Neural cell (in vitro differentiated cells): ENCODE measurements around the gene SECISBP2. TPM values are rescaled to one million over a fixed set of nuclear protein-coding genes. Genes with fewer than 3 reads are reported as not detected.

ENCODE experiments used
- H2AFZ ChIP-seq: fragments of 200-600, 300-800 bp; sonication (generic), shearing (Covaris generic); 2 replicates; pipeline ENCODE4 v1.6.0; 2014; ENCODE audit warnings: low read depth, mild to moderate bottlenecking, antibody characterized with exemption, low read length, moderate library complexity
- H3F3A ChIP-seq: fragments of 200-600 bp; shearing (Covaris generic); 2 replicates; pipeline ENCODE4 v1.6.1; 2016; ENCODE audit warnings: mild to moderate bottlenecking, moderate library complexity, mixed read lengths, antibody characterized with exemption, low read length; ENCODE audit not compliant: insufficient read depth, poor library complexity, severe bottlenecking
- H3K27ac ChIP-seq: fragments of 200-600, 300-800 bp; sonication (generic), shearing (Covaris generic); 2 replicates; pipeline ENCODE4 v1.5.1; 2014; ENCODE audit warnings: mild to moderate bottlenecking, low read length, moderate library complexity
- H3K27me3 ChIP-seq: fragments of 300-800, 200-600 bp; sonication (generic), shearing (Covaris generic); 2 replicates; pipeline ENCODE4 v1.6.0; 2014; ENCODE audit warnings: mild to moderate bottlenecking, low read depth, low read length, moderate library complexity; ENCODE audit not compliant: insufficient read depth
- H3K36me3 ChIP-seq: fragments of 300-800, 200-600 bp; sonication (generic), shearing (Covaris generic); 2 replicates; pipeline ENCODE4 v1.5.1; 2014; ENCODE audit warnings: mild to moderate bottlenecking, antibody characterized with exemption, low read length, moderate library complexity; ENCODE audit not compliant: insufficient read depth
- H3K4me2 ChIP-seq: fragments of 300-800, 200-600 bp; sonication (generic), shearing (Covaris generic); 2 replicates; pipeline ENCODE4 v1.6.0; 2014; ENCODE audit warnings: mild to moderate bottlenecking, low read length
- H3K4me3 ChIP-seq: fragments of 300-800, 200-600 bp; sonication (generic), shearing (Covaris generic); 2 replicates; pipeline ENCODE4 v1.5.1; 2014; ENCODE audit warnings: mild to moderate bottlenecking, low read length, moderate library complexity
- H3K79me2 ChIP-seq: fragments of 200-600 bp; shearing (Covaris generic); replicated peaks from 2 replicates; pipeline ENCODE4 v1.6.0; 2014; ENCODE audit warnings: mild to moderate bottlenecking, low read length, moderate library complexity; ENCODE audit not compliant: insufficient read depth
- H3K9ac ChIP-seq: fragments of 300-800, 200-600 bp; sonication (generic), shearing (Covaris generic); 2 replicates; pipeline ENCODE4 v1.6.1; 2016; ENCODE audit warnings: mild to moderate bottlenecking, low read length, mixed read lengths
- H3K9me2 ChIP-seq: fragments of 200-600 bp; shearing (Covaris generic); 2 replicates; pipeline ENCODE4 v1.6.1; 2016; ENCODE audit warnings: mild to moderate bottlenecking, low read length, mixed read lengths; ENCODE audit not compliant: insufficient read depth
- H3K9me3 ChIP-seq: fragments of 200-600, 300-800 bp; sonication (generic), shearing (Covaris generic); 2 replicates; pipeline ENCODE4 v1.6.1; 2016; ENCODE audit warnings: mild to moderate bottlenecking, mixed run types, low read length, moderate library complexity, mixed read lengths
- H4K20me1 ChIP-seq: fragments of 200-600 bp; shearing (Covaris generic); 2 replicates; pipeline ENCODE4 v1.6.1; 2016; ENCODE audit warnings: mild to moderate bottlenecking, mixed run types; ENCODE audit not compliant: insufficient read depth
- CTCF ChIP-seq: fragments of 450-650 bp; IDR thresholded peaks from 2 replicates; pipeline ENCODE4 v1.5.1; 2014; ENCODE audit warnings: antibody characterized with exemption, mild to moderate bottlenecking, moderate library complexity; ENCODE audit not compliant: poor library complexity, severe bottlenecking
- EP300 ChIP-seq: fragments of 450-650 bp; conservative IDR thresholded peaks from 2 replicates; pipeline ENCODE4 v1.6.1; 2014; ENCODE audit warnings: antibody characterized with exemption, mild to moderate bottlenecking, moderate library complexity; ENCODE audit not compliant: poor library complexity, severe bottlenecking
- EZH2 ChIP-seq: fragments of 200-600, 300-800 bp; shearing (Covaris generic), sonication (generic); IDR thresholded peaks from 2 replicates; pipeline ENCODE4 v1.6.1; 2014; ENCODE audit warnings: antibody characterized with exemption, low read length, borderline replicate concordance, mild to moderate bottlenecking; ENCODE audit not compliant: insufficient read depth, poor library complexity, severe bottlenecking
- MXI1 ChIP-seq: fragments of 450-650 bp; conservative IDR thresholded peaks from 2 replicates; pipeline ENCODE4 v1.6.1; 2014; ENCODE audit warnings: antibody characterized with exemption, mild to moderate bottlenecking; ENCODE audit not compliant: poor library complexity, severe bottlenecking
- POLR2AphosphoS5 ChIP-seq: IDR thresholded peaks from 2 replicates; pipeline ENCODE4 v1.6.1; 2012
- RAD21 ChIP-seq: fragments of 450-650 bp; conservative IDR thresholded peaks from 2 replicates; pipeline ENCODE4 v1.6.1; 2014; ENCODE audit warnings: antibody characterized with exemption, mild to moderate bottlenecking, moderate library complexity
- REST ChIP-seq: IDR thresholded peaks from 2 replicates; pipeline ENCODE4 v1.6.1; 2012; ENCODE audit warnings: borderline replicate concordance
- SMC3 ChIP-seq: fragments of 450-650 bp; conservative IDR thresholded peaks from 2 replicates; pipeline ENCODE4 v1.6.1; 2014; ENCODE audit warnings: antibody characterized with exemption, mild to moderate bottlenecking, moderate library complexity; ENCODE audit not compliant: poor library complexity
- TAF1 ChIP-seq: IDR thresholded peaks from 2 replicates; pipeline ENCODE4 v1.6.1; 2012; ENCODE audit warnings: low read depth
- polyA plus RNA-seq: library from polyadenylated mRNA; depleted of rRNA; stranded (reverse); fragments of >200 nt; gene quantifications from 2 replicates; pipeline ENCODE4 v1.2.3, GENCODE V29; 2014

Gene SECISBP2
- polyA plus RNA-seq, 1 donor from 2014 or later = 121 TPM

- Histone ChIP-seq H3K9ac (no peak overlapping the region), H2AFZ (no peak overlapping the region), H3K27me3 (no peaks in the 10 kb centered on the region), H3K36me3 (peaks cover 11% of the 10 kb centered on the region), H3K27ac (no peak overlapping the region), H3K79me2 (no peaks in the 10 kb centered on the region), H3F3A (no peaks in the 10 kb centered on the region), H3K4me3 (no peak overlapping the region), H3K9me3 (no peaks in the 10 kb centered on the region), H4K20me1 (no peaks in the 10 kb centered on the region), H3K9me2 (no peaks in the 10 kb centered on the region), H3K4me2 (no peak overlapping the region)
- TF ChIP-seq EZH2 = no peak
- TF ChIP-seq MXI1 = no peak
- TF ChIP-seq POLR2AphosphoS5 = no peak
- TF ChIP-seq CTCF = no peak
- TF ChIP-seq SMC3 = no peak
- TF ChIP-seq EP300 = no peak
- TF ChIP-seq REST = no peak
- TF ChIP-seq TAF1 = no peak
- TF ChIP-seq RAD21 = no peak
These were observed 45.8 kb downstream of the SECISBP2 start for GRCh38 chr9:89363921-89364665.

- Histone ChIP-seq H3K79me2 (no peaks in the 10 kb centered on the region), H3K27me3 (no peaks in the 10 kb centered on the region), H3K27ac (no peak overlapping the region), H3K9ac (no peak overlapping the region), H3K9me3 (no peaks in the 10 kb centered on the region), H3K9me2 (no peaks in the 10 kb centered on the region), H3K4me3 (no peak overlapping the region), H3K36me3 (peaks cover 9% of the 10 kb centered on the region), H3K4me2 (no peak overlapping the region), H2AFZ (no peak overlapping the region), H4K20me1 (no peaks in the 10 kb centered on the region), H3F3A (no peaks in the 10 kb centered on the region)
- TF ChIP-seq SMC3 (no peak), POLR2AphosphoS5 (no peak), EZH2 (no peak), CTCF (no peak), TAF1 (no peak), RAD21 (no peak), REST (no peak), EP300 (no peak), MXI1 (no peak)
These were observed 46.6 kb downstream of the SECISBP2 start for GRCh38 chr9:89364666-89365531.
